ENCODE measurements around the gene PLK3.

DNA sequence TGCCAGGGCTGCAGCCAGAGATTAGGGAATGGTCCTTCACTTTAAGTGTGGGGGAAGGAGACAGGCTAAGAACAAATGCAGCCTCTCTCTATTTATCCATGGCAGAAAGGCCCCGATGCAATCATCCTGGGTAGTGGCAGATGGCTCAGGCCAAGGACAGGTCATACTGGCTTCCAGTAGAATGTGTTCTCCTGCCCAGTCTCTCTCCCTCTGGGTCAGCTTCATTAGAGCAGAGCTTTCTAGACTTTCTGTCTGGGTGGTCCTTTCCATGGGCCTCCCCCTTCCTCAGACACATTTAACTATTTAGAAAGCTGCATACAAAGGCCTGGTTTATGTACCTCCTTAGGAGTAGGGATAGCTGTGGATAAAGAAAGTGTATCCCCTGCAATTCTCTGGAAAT lies 47.7 kb downstream of the PLK3 start:
- TF ChIP-seq CTCF (IDR thresholded peaks at IDR 0.05) (no peak), POLR2A (IDR thresholded peaks at IDR 0.05) (no peak)

All from adrenal gland (tissue), 5 donors.